CD4-positive, alpha-beta T cell (primary cell): ENCODE results near the gene LCOR. TPM values are rescaled to one million over a fixed set of nuclear protein-coding genes. Genes with fewer than 3 reads are reported as not detected.

Experiments used
- ATAC-seq: fragments of 200-7000 bp; cut with Tn5 transposase; one replicate; pipeline ENCODE4 v1.10.0; 2022; ENCODE audit warnings: mild to moderate bottlenecking; ENCODE audit not compliant: poor library complexity
- CTCF ChIA-PET: fragments of 350-600 bp; sonication (Branson Sonifier 250); formaldehyde crosslinking; loops from one replicate; lab custom pipeline; 2021; ENCODE audit warnings: antibody characterized with exemption, inconsistent platforms; lab: Charles Lee
- POLR2A ChIA-PET: fragments of 350-600 bp; sonication (Branson Sonifier 250); formaldehyde crosslinking; loops from one replicate; lab custom pipeline; 2021; ENCODE audit warnings: antibody characterized with exemption, inconsistent platforms; lab: Charles Lee
- DNase-seq, 14 experiments: peaks; one replicate each; pipeline ENCODE4 v3.0.0-alpha.2; 2013 to 2020; ENCODE audit warnings: mixed read lengths in 2 of 14
- H3K27ac ChIP-seq, 2 donors: one replicate each; pipeline versions ENCODE4 v1.5.1 to v1.7.0; 2013; ENCODE audit warnings: low read length in 2 of 2, low read depth in 1 of 2, mild to moderate bottlenecking in 1 of 2
- H3K27me3 ChIP-seq, 2 experiments: 1 replicate in 1 of 2; 2 replicates in 1 of 2; pipeline versions ENCODE4 v1.6.1 to v1.7.0; 2013; ENCODE audit warnings: low read length in 2 of 2, control low read depth in 1 of 2, mild to moderate bottlenecking in 1 of 2, moderate library complexity in 1 of 2; ENCODE audit not compliant: insufficient read depth in 2 of 2, control insufficient read depth in 1 of 2
- H3K36me3 ChIP-seq: one replicate; pipeline ENCODE4 v1.6.1; 2013; ENCODE audit warnings: low read length, control low read depth; ENCODE audit not compliant: insufficient read depth
- H3K4me1 ChIP-seq: one replicate; pipeline ENCODE4 v1.6.1; 2013; ENCODE audit warnings: low read length, control low read depth; ENCODE audit not compliant: insufficient read depth
- H3K4me3 ChIP-seq: one replicate; pipeline ENCODE4 v1.5.1; 2013; ENCODE audit warnings: mild to moderate bottlenecking, low read length, moderate library complexity
- H3K9me3 ChIP-seq, 2 experiments: 1 replicate in 1 of 2; 2 replicates in 1 of 2; pipeline versions ENCODE4 v1.6.1 to v1.7.0; 2013; ENCODE audit warnings: low read length in 2 of 2, mild to moderate bottlenecking in 2 of 2, control low read depth in 1 of 2, moderate library complexity in 1 of 2; ENCODE audit not compliant: control insufficient read depth in 1 of 2, insufficient read depth in 1 of 2
- H3K27ac Mint-ChIP-seq: one replicate; pipeline ENCODE4 v1.8.0; 2020; ENCODE audit warnings: mixed read lengths
- H3K27me3 Mint-ChIP-seq: one replicate; pipeline ENCODE4 v1.8.0; 2021; ENCODE audit warnings: mixed read lengths
- H3K36me3 Mint-ChIP-seq: one replicate; pipeline ENCODE4 v1.8.0; 2021; ENCODE audit warnings: low read depth, mixed read lengths
- H3K4me1 Mint-ChIP-seq: one replicate; pipeline ENCODE4 v1.8.0; 2021; ENCODE audit warnings: low read depth, mixed read lengths
- H3K4me3 Mint-ChIP-seq: one replicate; pipeline ENCODE4 v1.8.0; 2020; ENCODE audit warnings: mild to moderate bottlenecking, mixed read lengths
- H3K9me3 Mint-ChIP-seq: one replicate; pipeline ENCODE4 v1.8.0; 2020; ENCODE audit warnings: mixed read lengths
- intact Hi-C, 2 experiments: fragments of 100-400 bp; cut with DNase I in 1 of 2; cut with micrococcal nuclease in 1 of 2; formaldehyde crosslinking; loops; one replicate each; pipeline versions ENCODE4 v1.15.1 to v1.9.0; 2023 to 2025; cut with DNase I, micrococcal nuclease
- total RNA-seq, 174 experiments: library from RNA in 2 of 174; stranded (reverse) in 2 of 174; gene quantifications; one replicate each; pipeline ENCODE4 v1.2.3 and lab custom pipeline; 2021 to 2026
- TF ChIP-seq, protein P1 (sequence below): fragments of 200-600 bp; IDR thresholded peaks from one replicate; pipeline ENCODE4 v1.8.0; 2022; ENCODE audit warnings: antibody characterized with exemption, mild to moderate bottlenecking

LCOR gene
- total RNA-seq, 2 experiments from 2014 or later = 46.0 to 56.0 TPM

DNA sequence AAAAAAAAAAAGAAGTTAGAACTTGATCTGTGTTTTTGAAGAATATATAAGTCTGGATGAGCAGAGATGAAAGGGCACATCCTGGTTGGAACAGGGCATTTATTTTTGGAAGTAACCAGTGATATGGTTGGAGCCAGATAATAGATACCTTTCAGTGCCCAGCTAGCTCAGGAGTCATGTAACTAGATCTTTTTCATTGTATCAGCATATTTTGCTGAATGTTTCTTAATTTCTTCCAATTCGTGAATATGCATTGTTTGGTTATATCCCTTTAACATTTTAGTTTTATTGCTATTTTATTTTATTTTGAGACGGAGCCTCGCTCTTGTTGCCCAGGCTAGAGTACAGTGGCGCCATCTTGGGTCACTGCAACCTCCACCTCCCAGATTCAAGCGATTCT, 81.8 kb downstream of the LCOR start:
- H3K36me3 Mint-ChIP-seq = peaks cover 74% of the 10 kb centered on the region
- CTCF ChIA-PET = no interaction called here

DNA sequence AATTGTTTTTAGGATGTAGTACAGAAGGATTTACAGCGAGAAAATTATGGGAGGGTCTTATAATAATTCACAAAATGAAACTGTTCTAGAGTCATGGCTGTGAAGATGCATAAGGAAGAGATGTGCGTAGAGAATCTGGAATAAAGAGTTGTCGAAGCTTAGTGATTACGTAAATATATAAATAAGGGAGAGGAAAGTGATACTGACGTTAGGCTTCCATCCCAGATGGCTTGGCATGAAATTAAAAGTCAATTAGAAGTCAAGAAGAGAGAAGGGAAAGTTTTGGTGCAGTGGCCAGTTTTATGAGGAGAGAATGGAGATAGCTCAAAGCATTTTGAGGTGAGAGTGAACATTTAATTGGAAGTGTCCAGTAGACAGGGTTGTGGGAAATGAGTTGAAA, 85.5 kb downstream of the LCOR start:
- TF ChIP-seq, protein P1, sequence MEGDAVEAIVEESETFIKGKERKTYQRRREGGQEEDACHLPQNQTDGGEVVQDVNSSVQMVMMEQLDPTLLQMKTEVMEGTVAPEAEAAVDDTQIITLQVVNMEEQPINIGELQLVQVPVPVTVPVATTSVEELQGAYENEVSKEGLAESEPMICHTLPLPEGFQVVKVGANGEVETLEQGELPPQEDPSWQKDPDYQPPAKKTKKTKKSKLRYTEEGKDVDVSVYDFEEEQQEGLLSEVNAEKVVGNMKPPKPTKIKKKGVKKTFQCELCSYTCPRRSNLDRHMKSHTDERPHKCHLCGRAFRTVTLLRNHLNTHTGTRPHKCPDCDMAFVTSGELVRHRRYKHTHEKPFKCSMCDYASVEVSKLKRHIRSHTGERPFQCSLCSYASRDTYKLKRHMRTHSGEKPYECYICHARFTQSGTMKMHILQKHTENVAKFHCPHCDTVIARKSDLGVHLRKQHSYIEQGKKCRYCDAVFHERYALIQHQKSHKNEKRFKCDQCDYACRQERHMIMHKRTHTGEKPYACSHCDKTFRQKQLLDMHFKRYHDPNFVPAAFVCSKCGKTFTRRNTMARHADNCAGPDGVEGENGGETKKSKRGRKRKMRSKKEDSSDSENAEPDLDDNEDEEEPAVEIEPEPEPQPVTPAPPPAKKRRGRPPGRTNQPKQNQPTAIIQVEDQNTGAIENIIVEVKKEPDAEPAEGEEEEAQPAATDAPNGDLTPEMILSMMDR = no peak
- POLR2A ChIA-PET = no interaction called here
- H3K27me3 Mint-ChIP-seq = no peaks in the 10 kb centered on the region
- no peak overlapping the region for H3K27ac Mint-ChIP-seq
- Histone ChIP-seq H3K9me3 (no peaks in the 10 kb centered on the region), H3K4me1 (no peaks in the 10 kb centered on the region), H3K27me3 (no peaks in the 10 kb centered on the region), H3K27ac (no peak overlapping the region), H3K4me3 (no peak overlapping the region), H3K36me3 (peaks cover 9% of the 10 kb centered on the region)
- H3K36me3 Mint-ChIP-seq = peaks cover 63% of the 10 kb centered on the region
- ATAC-seq (no peak), DNase-seq (no peak)
- no peaks in the 10 kb centered on the region for H3K9me3 Mint-ChIP-seq
- no peak overlapping the region for H3K4me3 Mint-ChIP-seq
- H3K4me1 Mint-ChIP-seq = peaks cover 48% of the 10 kb centered on the region
- CTCF ChIA-PET = no interaction called here
- intact Hi-C loops = no loop called here

More for the DNA sequence above, 81.8 kb downstream of the LCOR start:
- TF ChIP-seq, protein P1 = no peak
- Mint-ChIP-seq H3K27ac (no peak overlapping the region), H3K9me3 (no peaks in the 10 kb centered on the region), H3K27me3 (no peaks in the 10 kb centered on the region), H3K4me1 (peaks cover 52% of the 10 kb centered on the region), H3K4me3 (no peak overlapping the region)
- H3K4me1 ChIP-seq = no peaks in the 10 kb centered on the region
- DNase-seq (no peak), ATAC-seq (no peak)
- intact Hi-C loops = no loop called here
- H3K9me3 ChIP-seq = no peaks in the 10 kb centered on the region
- no peaks in the 10 kb centered on the region for H3K27me3 ChIP-seq
- H3K27ac ChIP-seq = no peak overlapping the region
- no peak overlapping the region for H3K4me3 ChIP-seq
- POLR2A ChIA-PET = no interaction called here
- peaks cover 9% of the 10 kb centered on the region for H3K36me3 ChIP-seq

DNA sequence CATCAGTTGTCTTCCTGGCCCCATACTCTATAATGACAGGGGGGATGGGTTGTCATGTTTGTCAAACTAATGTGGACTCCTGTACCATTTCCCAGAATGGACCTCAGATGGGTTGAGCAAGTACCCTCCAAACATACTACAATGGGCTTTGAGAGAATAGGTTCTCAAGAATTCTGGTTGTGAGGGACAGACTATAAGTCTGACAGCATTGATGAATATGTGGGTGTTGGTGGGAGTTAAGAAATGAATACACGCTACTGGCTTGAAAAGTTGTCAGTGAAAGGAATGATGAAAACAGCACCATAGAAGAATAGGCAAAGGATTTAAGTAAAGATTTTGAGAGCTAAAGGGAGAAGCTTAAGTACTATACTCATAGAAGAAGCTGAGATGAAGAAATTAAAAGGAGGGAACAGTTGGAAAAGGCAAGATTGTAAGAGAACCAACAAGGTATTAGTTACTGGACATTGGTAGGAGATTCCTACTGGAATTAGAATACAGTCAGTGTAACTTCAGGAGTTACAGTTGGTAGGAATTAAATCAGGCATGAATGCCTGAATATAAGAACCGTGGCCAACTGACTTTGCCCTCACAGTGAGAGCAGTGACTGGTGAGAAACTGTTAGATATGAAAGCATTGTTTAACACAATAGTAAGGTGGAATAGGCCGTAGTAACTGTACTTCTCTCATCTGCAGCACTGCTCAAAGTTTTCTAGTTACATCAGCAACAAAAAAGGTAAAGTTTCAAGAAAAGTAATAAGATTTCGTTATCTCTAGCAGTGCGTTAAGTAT, 86.3 kb downstream of the LCOR start:
- no peak overlapping the region for H3K4me3 Mint-ChIP-seq
- Histone ChIP-seq H3K27ac (no peak overlapping the region), H3K9me3 (no peaks in the 10 kb centered on the region), H3K4me3 (no peak overlapping the region), H3K27me3 (no peaks in the 10 kb centered on the region), H3K36me3 (peaks cover 6% of the 10 kb centered on the region), H3K4me1 (no peaks in the 10 kb centered on the region)
- no peak overlapping the region for H3K27ac Mint-ChIP-seq
- CTCF ChIA-PET = no interaction called here
- POLR2A ChIA-PET = no interaction called here
- H3K36me3 Mint-ChIP-seq = peaks cover 63% of the 10 kb centered on the region
- intact Hi-C loops = no loop called here
- ATAC-seq = no peak
- no peaks in the 10 kb centered on the region for H3K27me3 Mint-ChIP-seq
- peaks cover 48% of the 10 kb centered on the region for H3K4me1 Mint-ChIP-seq
- H3K9me3 Mint-ChIP-seq = no peaks in the 10 kb centered on the region
- TF ChIP-seq, protein P1 = no peak
- DNase-seq = no peak
